Activated CD4-positive, alpha-beta T cell treated with anti-CD3 and anti-CD28 coated beads for 36 hours (primary cell): Measurements from ENCODE around the gene SDHD. TPM values are rescaled to one million over a fixed set of nuclear protein-coding genes. Genes with fewer than 3 reads are reported as not detected.
A peak's percentile ranks its signal among the peaks of the same experiment; 100 is the strongest.

Experiments
- ATAC-seq: fragments of 200-7000 bp; cut with Tn5 transposase; one replicate; pipeline ENCODE4 v1.10.0; 2021; ENCODE audit warnings: mild to moderate bottlenecking, moderate library complexity
- CTCF ChIA-PET: fragments of 350-600 bp; sonication (Branson Sonifier 250); formaldehyde crosslinking; loops from one replicate; lab custom pipeline; 2021; ENCODE audit warnings: antibody characterized with exemption; lab: Charles Lee
- POLR2A ChIA-PET: fragments of 350-600 bp; sonication (Branson Sonifier 250); formaldehyde crosslinking; loops from one replicate; lab custom pipeline; 2021; ENCODE audit warnings: antibody characterized with exemption, inconsistent platforms; lab: Charles Lee
- DNase-seq: peaks from one replicate; pipeline ENCODE4 v3.0.0-alpha.2; 2020
- H3K27ac Mint-ChIP-seq: one replicate; pipeline ENCODE4 v1.8.0; 2021; ENCODE audit warnings: mixed read lengths
- H3K27me3 Mint-ChIP-seq: one replicate; pipeline ENCODE4 v1.8.0; 2021; ENCODE audit warnings: mixed read lengths
- H3K36me3 Mint-ChIP-seq: one replicate; pipeline ENCODE4 v1.8.0; 2021; ENCODE audit warnings: low read depth, mixed read lengths
- H3K4me1 Mint-ChIP-seq: one replicate; pipeline ENCODE4 v1.8.0; 2021; ENCODE audit warnings: mixed read lengths
- H3K4me3 Mint-ChIP-seq: one replicate; pipeline ENCODE4 v1.8.0; 2021; ENCODE audit warnings: mild to moderate bottlenecking, moderate library complexity, mixed read lengths
- H3K9me3 Mint-ChIP-seq: one replicate; pipeline ENCODE4 v1.8.0; 2021; ENCODE audit warnings: low read depth, mixed read lengths
- intact Hi-C, 2 experiments: fragments of 100-400 bp; cut with DNase I in 1 of 2; cut with micrococcal nuclease in 1 of 2; formaldehyde crosslinking; loops; one replicate each; pipeline versions ENCODE4 v1.14.2 to v1.15.1; 2022 to 2024; cut with DNase I, micrococcal nuclease
- total RNA-seq, 2 experiments: library from RNA; stranded (reverse); gene quantifications; one replicate each; pipeline ENCODE4 v1.2.3, GENCODE V29; 2021

The SDHD gene
- total RNA-seq, 2 experiments from 2014 or later: 79.8 to 84.9 TPM

DNA sequence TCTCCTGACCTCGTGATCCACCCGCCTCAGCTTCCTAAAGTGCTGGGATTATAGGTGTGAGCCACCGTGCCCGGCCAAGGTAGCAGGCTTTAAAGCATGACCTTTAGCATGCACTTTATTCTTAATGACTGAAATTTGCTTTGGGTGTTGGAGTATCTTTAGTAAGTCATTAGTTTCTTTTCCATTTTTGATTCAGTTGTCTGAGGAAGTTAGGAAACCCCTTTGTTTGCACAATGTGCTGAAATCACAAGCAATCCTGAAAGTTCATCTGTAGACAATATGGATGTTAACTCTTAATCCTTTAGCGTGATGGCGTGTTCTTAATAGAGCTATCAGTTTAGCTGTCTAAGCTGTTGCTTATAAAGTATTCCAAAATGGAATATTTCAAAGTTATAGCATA lies 16.8 kb downstream of the SDHD start:
- intact Hi-C loops: no loop called here
- no peak overlapping the region for H3K27ac Mint-ChIP-seq
- POLR2A ChIA-PET: interaction anchor here (0.6 kb wide), 1 partner anchor 28 kb away, joined by 7 read pairs; no protein-coding TSS in a partner anchor
- no peak overlapping the region for H3K4me3 Mint-ChIP-seq
- no peaks in the 10 kb centered on the region for H3K27me3 Mint-ChIP-seq
- H3K4me1 Mint-ChIP-seq: peaks cover 3% of the 10 kb centered on the region
- CTCF ChIA-PET: interaction anchor here (0.6 to 3.2 kb wide), 6 partner anchors 10 to 185 kb away, joined by 3 to 23 read pairs (median 4); no protein-coding TSS in a partner anchor
- no peaks in the 10 kb centered on the region for H3K9me3 Mint-ChIP-seq
- H3K36me3 Mint-ChIP-seq: peaks cover 2% of the 10 kb centered on the region
- ATAC-seq (no peak), DNase-seq (no peak)

DNA sequence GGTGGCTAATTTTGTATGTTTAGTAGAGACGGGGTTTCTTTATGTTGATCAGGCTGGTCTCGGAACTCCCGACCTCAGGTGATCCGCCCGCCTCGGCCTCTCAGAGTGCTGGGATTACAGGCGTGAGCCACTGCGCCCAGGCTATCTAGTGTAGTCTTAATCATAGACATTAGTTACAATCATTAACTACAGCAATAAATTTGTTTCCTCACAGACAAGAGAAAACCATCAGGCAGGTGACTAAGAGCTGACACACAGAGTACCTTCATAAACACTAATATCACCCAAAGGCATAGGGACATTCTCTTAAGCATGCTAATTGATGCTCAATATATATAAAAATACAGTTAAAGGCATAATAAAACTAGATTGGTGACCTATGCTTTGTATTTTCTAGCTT lies 19.4 kb downstream of the SDHD start:
- Mint-ChIP-seq H3K4me1 (peaks cover 3% of the 10 kb centered on the region), H3K27ac (no peak overlapping the region), H3K4me3 (no peak overlapping the region), H3K9me3 (no peaks in the 10 kb centered on the region), H3K27me3 (no peaks in the 10 kb centered on the region), H3K36me3 (no peaks in the 10 kb centered on the region)
- intact Hi-C loops: no loop called here
- ChIA-PET POLR2A (no interaction called here), CTCF (interaction anchor here (0.7 to 2.1 kb wide), 2 partner anchors 8 to 68 kb away, joined by 4 to 8 read pairs; no protein-coding TSS in a partner anchor)
- ATAC-seq: no peak
- DNase-seq: no peak

DNA sequence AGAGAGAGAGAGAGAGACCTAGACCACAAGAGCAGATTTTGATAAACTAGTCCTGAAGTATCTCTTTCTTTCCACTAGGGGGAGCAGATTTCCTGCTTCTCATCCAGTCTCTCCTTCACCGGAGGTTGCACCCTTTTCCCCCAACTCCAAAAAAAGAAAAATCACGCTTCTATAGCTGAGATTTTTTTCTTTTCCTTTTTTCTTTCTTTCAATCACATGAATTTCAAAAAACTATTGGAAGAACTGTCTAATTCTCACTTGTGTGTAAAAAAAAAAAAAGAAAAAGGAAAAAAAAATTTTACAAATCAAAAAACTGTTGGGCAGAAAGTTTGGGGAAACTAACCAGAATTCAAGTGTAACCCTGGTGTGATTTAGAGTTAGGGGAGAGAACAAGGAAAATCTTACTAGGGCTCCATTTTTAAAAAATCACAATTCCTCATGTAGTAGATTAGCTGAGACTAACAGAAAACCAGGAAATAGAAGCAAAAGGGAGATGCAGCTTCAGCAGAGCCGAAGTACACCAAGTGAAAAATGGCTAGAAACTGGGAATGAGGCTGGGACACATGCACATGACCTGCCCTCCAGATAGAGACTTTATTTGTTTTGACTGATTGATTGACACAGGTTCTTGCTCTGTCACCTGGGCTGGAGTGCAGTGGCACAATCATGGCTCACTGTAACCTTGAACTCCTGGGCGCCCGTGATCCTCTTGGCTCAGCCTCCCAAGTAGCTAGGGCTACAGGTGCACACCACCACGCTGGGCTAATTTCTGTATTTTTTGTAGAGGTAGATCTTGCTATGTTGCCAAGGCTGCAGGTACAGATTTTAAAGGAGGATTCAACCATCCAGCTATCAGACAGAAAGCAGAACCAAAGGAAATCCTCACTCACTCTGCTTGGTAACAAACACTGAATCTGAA lies 27.1 kb downstream of the SDHD start:
- Mint-ChIP-seq H3K27me3 (no peaks in the 10 kb centered on the region), H3K27ac (no peak overlapping the region), H3K36me3 (no peaks in the 10 kb centered on the region), H3K4me3 (no peak overlapping the region), H3K9me3 (no peaks in the 10 kb centered on the region), H3K4me1 (peaks cover 7% of the 10 kb centered on the region)
- intact Hi-C loops: loop anchor here (1.0 to 2.0 kb wide), 3 partner anchors 62 to 167 kb away; partner anchors contain the start of gene BCO2 (in 2 of the 2)
- CTCF ChIA-PET: interaction anchor here (0.7 to 3.2 kb wide), 33 partner anchors 8 to 467 kb away, joined by 3 to 23 read pairs (median 4); partner anchors contain the start of genes ALG9 and BCO2
- POLR2A ChIA-PET: interaction anchor here (0.7 kb wide), 1 partner anchor 174 kb away, joined by 3 read pairs; no protein-coding TSS in a partner anchor
- DNase-seq (no peak), ATAC-seq (peak; percentile 68)

DNA sequence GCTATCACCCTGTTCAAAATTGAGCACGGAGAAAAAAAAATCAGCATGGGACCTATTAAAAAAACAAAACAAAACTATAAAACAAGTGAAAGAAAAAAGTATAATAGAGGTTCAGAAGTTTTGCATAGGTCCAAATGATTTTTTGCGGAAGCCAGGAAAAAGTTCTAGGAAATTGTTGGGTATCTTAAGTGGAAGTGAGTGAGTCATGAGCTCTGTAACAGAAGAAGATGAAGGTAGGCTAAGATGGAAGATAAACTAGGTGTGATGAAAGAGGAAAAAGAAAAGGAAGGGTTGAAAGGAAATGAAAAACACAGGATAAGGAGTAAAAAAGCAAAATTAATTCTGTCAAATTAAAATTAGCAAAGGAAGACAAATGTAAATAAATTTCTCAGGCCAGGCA lies 27.8 kb downstream of the SDHD start:
- ATAC-seq (no peak), DNase-seq (no peak)
- no peaks in the 10 kb centered on the region for H3K9me3 Mint-ChIP-seq
- no peaks in the 10 kb centered on the region for H3K36me3 Mint-ChIP-seq
- H3K27ac Mint-ChIP-seq: no peak overlapping the region
- ChIA-PET CTCF (interaction anchor here (0.6 to 3.2 kb wide), 23 partner anchors 9 to 414 kb away, joined by 3 to 23 read pairs (median 4); partner anchors contain the start of gene BCO2), POLR2A (no interaction called here)
- H3K27me3 Mint-ChIP-seq: no peaks in the 10 kb centered on the region
- intact Hi-C loops: no loop called here
- H3K4me1 Mint-ChIP-seq: peaks cover 7% of the 10 kb centered on the region
- H3K4me3 Mint-ChIP-seq: no peak overlapping the region

DNA sequence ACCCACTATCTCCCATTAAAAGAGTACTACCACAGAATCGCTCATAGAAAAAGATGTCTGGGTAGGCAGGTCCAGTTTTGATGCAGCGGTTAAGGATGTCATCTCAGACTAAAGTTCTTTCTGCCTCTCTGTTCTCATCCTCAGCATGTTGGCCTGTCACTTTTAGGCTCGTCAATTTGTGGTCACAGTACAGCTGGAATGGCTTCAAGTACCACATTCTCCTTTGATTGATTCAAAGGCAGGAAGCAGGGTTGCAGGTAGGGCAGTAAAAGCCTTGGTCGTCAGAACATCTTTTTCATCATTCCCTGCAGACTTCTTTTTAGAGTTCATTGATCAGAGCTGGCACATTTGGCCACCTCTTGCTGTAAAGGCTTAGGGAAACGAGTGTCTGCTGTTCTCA lies 28.7 kb downstream of the SDHD start:
- POLR2A ChIA-PET: no interaction called here
- no peak overlapping the region for H3K4me3 Mint-ChIP-seq
- intact Hi-C loops: no loop called here
- DNase-seq (no peak), ATAC-seq (no peak)
- CTCF ChIA-PET: interaction anchor here (0.6 to 1.8 kb wide), 5 partner anchors 11 to 1745 kb away, joined by 3 to 4 read pairs (median 4); no protein-coding TSS in a partner anchor
- H3K36me3 Mint-ChIP-seq: no peaks in the 10 kb centered on the region
- H3K27me3 Mint-ChIP-seq: no peaks in the 10 kb centered on the region
- peaks cover 13% of the 10 kb centered on the region for H3K4me1 Mint-ChIP-seq
- H3K27ac Mint-ChIP-seq: no peak overlapping the region
- no peaks in the 10 kb centered on the region for H3K9me3 Mint-ChIP-seq

DNA sequence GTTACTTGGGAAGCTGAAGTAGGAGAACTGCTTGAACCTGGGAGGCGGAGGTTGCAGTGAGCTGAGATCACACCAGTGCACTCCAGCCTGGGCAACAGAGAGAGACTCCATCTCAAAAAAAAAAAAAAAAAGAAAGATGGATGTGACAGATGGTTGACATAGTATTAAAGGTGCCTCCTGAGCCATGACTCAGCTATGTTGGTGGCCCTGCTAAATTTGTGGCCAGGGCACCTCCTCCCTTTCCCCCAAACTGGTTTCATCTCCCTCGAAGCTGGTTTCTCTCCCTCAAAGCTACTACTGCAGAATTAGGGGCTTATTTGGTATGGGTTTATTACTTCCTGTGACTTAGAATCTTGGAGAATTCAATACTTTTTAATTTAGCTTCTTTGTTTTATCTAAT lies 31.5 kb downstream of the SDHD start:
- H3K27me3 Mint-ChIP-seq: no peaks in the 10 kb centered on the region
- intact Hi-C loops: no loop called here
- H3K4me1 Mint-ChIP-seq: peaks cover 16% of the 10 kb centered on the region
- H3K9me3 Mint-ChIP-seq: no peaks in the 10 kb centered on the region
- no peaks in the 10 kb centered on the region for H3K36me3 Mint-ChIP-seq
- CTCF ChIA-PET: interaction anchor here (1.1 to 1.2 kb wide), 2 partner anchors 14 to 58 kb away, joined by 3 to 4 read pairs; partner anchors contain the start of gene BCO2
- no peak overlapping the region for H3K4me3 Mint-ChIP-seq
- DNase-seq: no peak
- POLR2A ChIA-PET: no interaction called here
- H3K27ac Mint-ChIP-seq: no peak overlapping the region
- peak; percentile 37 for ATAC-seq

DNA sequence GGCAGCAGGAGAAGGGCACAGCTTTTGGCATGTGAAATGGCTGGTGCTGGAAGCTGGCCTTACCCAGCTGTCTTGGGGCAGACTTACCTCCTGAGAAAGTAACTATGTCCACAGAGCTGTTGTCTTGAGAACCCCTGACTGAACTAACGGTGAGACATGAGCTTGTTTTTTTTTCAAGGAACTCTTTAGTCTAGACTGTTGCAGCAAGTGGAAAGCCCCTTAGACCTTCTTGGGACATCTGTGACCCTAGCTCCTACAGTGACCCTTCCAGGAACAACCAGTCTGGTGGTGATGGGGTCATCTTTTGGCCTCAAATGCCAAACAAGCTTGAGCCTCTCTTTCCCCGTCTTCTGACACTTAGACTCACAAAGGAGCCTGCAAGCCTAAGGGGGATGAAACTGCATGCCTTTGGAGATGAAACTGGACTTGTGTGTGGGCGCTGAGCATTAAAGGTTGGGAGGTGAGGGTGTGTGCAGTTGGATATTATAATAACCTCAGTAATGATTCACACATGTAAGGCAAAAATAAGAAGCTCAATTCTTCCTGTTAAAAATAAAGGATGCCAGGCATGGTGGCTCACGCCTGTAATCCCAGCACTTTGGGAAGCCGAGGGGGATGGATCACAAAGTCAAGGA lies 35.4 kb downstream of the SDHD start:
- no peak overlapping the region for H3K4me3 Mint-ChIP-seq
- H3K27me3 Mint-ChIP-seq: no peaks in the 10 kb centered on the region
- ATAC-seq (no peak), DNase-seq (no peak)
- H3K27ac Mint-ChIP-seq: no peak overlapping the region
- POLR2A ChIA-PET: interaction anchor here (0.7 kb wide), 1 partner anchor 24 kb away, joined by 3 read pairs; no protein-coding TSS in a partner anchor
- H3K9me3 Mint-ChIP-seq: no peaks in the 10 kb centered on the region
- peaks cover 9% of the 10 kb centered on the region for H3K4me1 Mint-ChIP-seq
- H3K36me3 Mint-ChIP-seq: no peaks in the 10 kb centered on the region
- intact Hi-C loops: no loop called here
- CTCF ChIA-PET: interaction anchor here (0.6 to 1.2 kb wide), 5 partner anchors 12 to 226 kb away, joined by 3 to 4 read pairs (median 3); no protein-coding TSS in a partner anchor

DNA sequence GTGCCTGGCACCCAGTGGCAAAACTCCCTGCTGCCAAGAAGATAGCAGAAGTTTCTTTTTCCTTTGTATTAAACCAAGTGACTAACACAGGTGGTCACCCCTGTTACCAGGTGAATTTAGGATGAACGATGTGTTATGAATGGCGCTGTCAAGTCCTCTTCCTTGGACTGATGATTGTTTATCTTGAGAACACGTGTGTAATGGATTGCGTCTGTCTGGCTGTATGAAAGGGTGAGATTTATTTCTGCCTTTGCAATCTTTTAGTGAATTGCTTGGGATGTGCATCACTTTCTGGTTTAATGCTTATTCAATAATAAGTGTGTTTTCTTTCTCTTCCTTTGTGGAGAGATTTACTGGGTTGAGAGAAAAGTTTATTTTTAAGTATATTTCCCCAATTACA lies 36.5 kb downstream of the SDHD start:
- CTCF ChIA-PET: no interaction called here
- peaks cover 9% of the 10 kb centered on the region for H3K4me1 Mint-ChIP-seq
- no peaks in the 10 kb centered on the region for H3K36me3 Mint-ChIP-seq
- POLR2A ChIA-PET: no interaction called here
- H3K4me3 Mint-ChIP-seq: no peak overlapping the region
- no peaks in the 10 kb centered on the region for H3K27me3 Mint-ChIP-seq
- DNase-seq (no peak), ATAC-seq (no peak)
- H3K9me3 Mint-ChIP-seq: no peaks in the 10 kb centered on the region
- intact Hi-C loops: no loop called here
- no peak overlapping the region for H3K27ac Mint-ChIP-seq

DNA sequence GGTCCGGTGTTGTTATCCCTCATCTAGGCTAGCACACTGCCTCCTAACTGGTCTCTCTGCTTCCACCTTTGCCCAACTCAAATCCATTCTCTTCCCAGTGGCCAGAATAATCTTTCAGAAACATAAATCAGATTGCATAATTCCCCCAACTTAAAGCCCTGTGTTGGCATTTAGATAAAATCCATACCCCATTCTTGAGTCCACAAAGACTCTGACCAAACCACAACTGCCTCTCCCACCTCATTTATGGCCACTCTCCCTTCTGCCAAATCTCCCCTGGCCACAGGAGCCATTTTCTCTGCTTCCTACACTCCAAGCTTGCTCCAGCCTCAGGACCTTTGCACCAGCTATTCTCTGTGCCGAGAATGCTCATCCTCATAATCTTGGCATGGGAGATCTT lies 40.4 kb downstream of the SDHD start:
- intact Hi-C loops: no loop called here
- ChIA-PET CTCF (interaction anchor here (0.6 kb wide), 1 partner anchor 41 kb away, joined by 3 read pairs; no protein-coding TSS in a partner anchor), POLR2A (no interaction called here)

DNA sequence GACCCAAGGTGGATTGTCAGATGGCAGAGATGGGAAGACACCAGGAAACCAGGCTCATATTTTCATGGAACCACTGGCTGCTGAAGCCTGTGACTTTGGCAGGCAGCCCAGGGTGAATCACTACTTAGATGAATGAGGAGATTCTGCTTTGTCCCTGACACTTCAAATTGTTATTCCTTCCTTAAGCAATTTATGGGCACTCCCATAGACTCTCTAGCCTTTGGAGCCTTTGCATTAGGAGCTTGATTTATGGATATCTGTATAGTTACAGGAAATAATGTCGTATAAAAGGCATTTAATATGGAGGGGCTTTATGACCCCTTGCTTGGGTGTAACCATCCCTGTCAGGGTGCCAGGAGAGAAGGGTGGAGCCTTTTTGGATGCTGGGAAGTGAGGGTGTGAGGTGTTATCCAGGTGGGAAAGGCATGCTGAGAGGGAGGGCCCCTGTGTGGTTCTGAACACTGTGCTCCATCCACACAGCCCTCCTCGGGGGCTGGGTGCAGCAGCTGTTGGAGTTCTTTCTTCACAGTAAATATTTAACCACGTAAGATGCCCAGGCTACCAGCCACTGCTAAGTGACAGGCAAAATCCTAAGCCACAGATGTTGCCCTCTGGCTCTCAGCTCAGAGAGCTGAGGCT lies 41.9 kb downstream of the SDHD start:
- intact Hi-C loops: no loop called here
- ChIA-PET CTCF (interaction anchor here (0.7 to 3.1 kb wide), 2 partner anchors 15 to 278 kb away, joined by 4 to 15 read pairs; no protein-coding TSS in a partner anchor), POLR2A (no interaction called here)
- Mint-ChIP-seq H3K9me3 (no peaks in the 10 kb centered on the region), H3K4me1 (peaks cover 3% of the 10 kb centered on the region), H3K36me3 (no peaks in the 10 kb centered on the region), H3K27ac (no peak overlapping the region), H3K4me3 (no peak overlapping the region), H3K27me3 (no peaks in the 10 kb centered on the region)
- DNase-seq: no peak
- ATAC-seq: no peak

More for the DNA sequence above, 40.4 kb downstream of the SDHD start:
- no peak overlapping the region for H3K27ac Mint-ChIP-seq
- no peaks in the 10 kb centered on the region for H3K27me3 Mint-ChIP-seq
- H3K36me3 Mint-ChIP-seq: no peaks in the 10 kb centered on the region
- ATAC-seq (no peak), DNase-seq (no peak)
- H3K9me3 Mint-ChIP-seq: no peaks in the 10 kb centered on the region
- no peak overlapping the region for H3K4me3 Mint-ChIP-seq
- peaks cover 3% of the 10 kb centered on the region for H3K4me1 Mint-ChIP-seq

DNA sequence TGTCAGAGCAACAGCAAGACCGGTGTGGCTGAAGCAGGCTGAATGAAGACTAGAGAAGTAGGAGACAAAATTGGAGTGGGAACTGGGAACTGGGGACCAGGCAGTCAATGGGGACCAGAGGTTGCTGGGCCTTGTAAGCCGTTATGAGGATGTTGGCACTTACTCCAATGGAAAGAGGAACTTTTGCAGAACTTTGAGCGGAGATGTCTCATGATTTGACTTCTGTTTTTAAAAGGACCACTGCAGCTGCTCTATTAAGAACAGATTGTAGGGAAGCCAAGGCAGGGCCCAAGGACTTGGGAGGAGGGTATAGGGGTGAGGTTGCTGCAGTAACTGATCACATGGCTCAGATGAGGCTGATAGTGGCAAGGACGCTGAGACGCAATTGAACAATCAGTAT lies 43.0 kb downstream of the SDHD start:
- no peak for DNase-seq
- Mint-ChIP-seq H3K36me3 (no peaks in the 10 kb centered on the region), H3K27ac (no peak overlapping the region), H3K27me3 (no peaks in the 10 kb centered on the region), H3K4me1 (peaks cover 3% of the 10 kb centered on the region), H3K4me3 (no peak overlapping the region), H3K9me3 (no peaks in the 10 kb centered on the region)
- ChIA-PET CTCF (interaction anchor here (3.1 kb wide), 1 partner anchor 16 kb away, joined by 15 read pairs; no protein-coding TSS in a partner anchor), POLR2A (no interaction called here)
- intact Hi-C loops: no loop called here
- no peak for ATAC-seq
